HG03558 (cell line): ENCODE results near the gene SH3PXD2A.

Experiments
- ATAC-seq: cut with Tn5 transposase; IDR thresholded peaks from one replicate; pipeline ENCODE4 v1.9.1; 2021; ENCODE audit warnings: moderate number of reproducible peaks; ENCODE audit not compliant: unreplicated experiment; ENCODE audit errors: extremely low read depth

Gene SH3PXD2A

GRCh38 chr10:103714232-103714891, 141.0 kb downstream of the SH3PXD2A start:
- ATAC-seq = no peak

- no peak for ATAC-seq
Measured at GRCh38 chr10:103713676-103714075, 141.7 kb downstream of the SH3PXD2A start.

DNA sequence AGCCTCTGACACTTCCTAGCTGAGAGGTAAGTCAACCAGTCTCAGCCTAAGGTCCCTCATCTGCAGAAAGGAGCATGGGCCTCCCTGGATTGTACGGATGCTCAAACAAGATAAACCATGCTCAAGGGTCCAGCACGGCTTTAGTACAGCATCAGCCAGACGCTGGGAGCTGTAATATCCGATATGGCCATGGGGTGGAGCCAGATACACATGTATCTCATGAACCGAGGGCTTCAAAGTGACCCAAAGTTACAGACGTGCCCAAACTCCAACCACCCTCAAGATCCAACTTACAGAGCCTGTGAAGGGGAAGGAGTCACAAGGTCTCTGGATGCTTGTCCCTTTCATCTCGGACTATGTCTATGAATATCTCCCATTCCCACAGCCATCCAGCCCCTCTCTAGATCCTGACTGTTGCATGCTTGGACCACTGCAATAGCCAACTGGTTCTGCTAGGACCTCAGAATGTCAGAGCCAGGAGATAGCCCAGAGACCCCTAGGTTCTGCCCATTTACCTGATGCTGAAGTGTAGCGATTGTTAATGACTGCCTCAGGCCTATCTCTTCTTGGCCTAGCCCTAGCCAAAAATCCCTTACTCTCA, 142.4 kb downstream of the SH3PXD2A start:
- ATAC-seq = no peak

DNA sequence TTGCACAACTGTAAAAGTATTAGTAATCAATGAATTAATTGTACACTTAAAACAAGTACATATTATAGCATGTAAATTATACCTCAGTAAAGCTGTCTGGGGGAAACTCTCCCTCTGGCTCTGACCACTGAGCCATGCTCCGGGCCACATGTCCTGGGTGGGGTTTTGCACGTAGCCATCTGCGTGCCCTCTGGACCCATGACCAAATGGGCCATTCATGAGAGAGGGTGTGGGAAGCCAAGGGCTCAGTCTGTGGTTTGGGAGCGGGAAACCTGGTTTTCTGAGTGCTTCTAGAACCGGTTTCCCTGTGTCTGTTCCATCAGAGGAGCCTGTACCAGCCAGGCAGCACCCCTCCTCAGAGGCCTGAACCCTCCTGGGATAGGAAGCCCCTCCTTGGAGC, 143.2 kb downstream of the SH3PXD2A start:
- ATAC-seq = no peak

DNA sequence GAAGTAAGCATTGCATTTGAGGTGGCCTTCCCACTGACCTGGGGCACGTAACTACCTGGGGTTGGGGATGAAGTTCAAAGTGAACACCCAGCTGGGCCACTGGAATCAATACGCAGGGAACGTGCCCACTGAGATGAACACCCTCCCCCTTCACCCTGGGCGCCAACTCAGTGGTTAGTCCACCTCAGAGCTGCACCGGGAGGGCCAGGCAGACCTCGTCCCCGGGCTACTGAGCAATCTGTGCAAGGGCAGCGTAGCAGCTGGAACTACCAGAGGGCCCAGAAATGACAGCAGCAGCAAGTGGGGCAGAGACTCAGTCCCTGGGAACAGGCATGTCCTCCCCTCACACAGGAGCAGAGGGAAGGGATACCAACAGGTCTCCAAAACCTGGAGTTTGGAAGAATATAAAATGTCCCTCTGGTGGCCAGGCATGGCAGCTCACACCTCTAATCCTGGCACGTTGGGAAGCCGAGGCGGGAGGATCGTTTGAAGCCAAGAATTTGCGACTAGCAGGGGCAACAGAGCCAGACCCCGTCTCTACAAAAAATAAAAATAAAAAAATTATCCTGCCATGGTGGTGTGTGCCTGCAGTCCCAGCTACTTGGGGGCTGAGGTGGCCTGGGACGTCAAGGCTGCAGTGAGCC, 143.9 kb downstream of the SH3PXD2A start:
- no peak for ATAC-seq

- no peak for ATAC-seq
Measured at GRCh38 chr10:103710490-103710889, 144.9 kb downstream of the SH3PXD2A start.

- ATAC-seq = no peak
Measured at GRCh38 chr10:103709341-103709920, 145.9 kb downstream of the SH3PXD2A start.

GRCh38 chr10:103708627-103709288, 146.6 kb downstream of the SH3PXD2A start:
- ATAC-seq = no peak

DNA sequence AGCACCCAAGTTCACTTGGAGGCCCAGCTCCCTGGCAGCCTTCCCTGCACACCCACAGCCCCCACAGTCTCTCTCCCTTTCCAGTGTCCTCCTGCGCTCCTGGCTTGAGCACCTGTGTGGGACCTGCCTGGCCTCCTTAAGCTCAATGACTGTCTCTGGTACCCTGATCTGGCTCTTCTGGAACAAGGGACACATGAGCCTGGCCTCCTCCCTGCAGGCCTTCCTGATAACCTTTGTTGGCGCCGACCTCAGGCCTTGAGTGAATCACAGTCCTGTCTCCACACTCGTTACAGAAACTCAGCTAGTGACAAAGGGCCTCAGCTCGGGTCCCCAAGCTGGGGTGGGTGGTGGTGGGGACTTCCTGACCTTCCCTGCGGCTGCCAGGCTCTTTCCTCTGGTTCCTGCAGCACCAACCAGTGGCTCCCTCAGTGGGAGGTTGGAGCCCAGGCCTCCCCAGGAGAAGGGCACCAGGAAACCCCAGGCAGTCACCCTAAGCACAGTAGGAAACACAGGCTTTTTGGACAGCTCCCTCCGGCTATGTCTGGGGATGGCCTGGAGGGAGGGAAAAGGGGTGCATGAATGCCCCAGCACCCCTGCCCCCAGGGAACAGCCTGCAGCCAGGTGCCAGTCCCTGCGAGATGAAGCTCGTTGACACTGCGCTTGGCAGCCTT, 147.3 kb downstream of the SH3PXD2A start:
- ATAC-seq = no peak

- ATAC-seq = no peak
Measured at GRCh38 chr10:103706762-103707161, 148.6 kb downstream of the SH3PXD2A start.

DNA sequence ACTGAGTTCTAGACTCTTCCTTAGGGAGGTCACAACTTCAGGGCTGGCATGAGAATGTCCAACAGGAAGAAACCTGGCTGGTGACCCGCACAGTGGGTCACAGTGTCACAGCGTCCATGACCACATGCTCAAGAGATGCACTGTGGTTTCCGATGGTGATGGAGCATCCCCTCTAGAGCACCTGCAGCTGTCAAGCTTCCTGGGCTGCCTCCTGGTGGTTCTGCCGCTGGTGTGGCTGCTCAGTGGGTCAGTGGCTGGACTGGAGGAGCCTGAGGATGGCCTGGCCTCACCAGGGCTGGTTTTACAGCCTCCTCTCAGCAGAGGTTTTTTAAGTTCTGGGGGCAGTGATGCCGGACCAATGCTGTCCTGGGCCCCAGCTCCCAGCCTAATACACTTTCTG, 149.3 kb downstream of the SH3PXD2A start:
- ATAC-seq = no peak

DNA sequence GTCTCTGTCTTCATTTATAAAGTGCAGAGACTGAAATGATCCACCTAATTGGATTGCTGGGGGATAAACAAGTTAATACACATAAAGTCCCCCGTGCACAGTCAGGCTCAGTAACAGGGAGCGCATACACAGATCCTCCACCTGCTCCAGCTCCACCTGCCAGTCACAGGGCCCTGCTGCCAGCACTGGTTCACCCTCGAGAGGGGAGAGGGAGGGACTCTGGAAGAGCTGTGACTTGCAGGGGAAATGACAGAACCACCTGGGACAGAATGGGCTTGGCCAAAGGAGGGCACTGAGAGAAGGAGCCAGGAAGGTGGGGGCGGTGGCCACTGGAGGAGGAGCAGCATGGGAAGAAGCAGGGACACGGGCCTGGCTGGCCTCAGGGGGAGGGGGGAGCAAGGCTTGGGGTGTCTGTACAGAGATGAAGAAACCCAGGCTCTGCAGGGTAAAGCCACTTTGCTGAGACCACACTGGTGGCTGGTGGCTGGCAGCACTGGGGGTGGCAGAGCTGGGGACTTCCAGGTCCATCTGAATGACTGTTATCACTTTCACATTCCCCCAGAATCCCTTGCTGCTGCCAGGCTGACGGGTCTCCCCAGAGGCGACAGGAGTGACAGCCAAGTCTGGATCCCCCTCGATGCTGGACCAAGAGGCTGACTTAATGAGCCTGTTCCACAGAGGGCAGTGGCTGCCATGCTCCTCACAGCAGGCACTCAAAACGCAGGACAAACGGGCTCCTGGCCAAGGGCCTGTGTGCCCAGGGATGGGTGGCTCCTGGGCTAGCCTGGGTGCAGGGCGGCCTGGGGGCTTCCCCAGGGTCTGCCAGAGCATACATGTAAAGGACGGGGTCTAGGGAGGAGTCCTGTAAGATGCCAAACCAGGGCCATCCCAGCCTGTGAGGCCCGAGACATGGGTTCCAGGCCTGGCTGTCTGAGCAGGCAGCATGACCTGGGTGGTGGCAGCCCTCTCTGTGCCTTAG, 151.1 kb downstream of the SH3PXD2A start:
- no peak for ATAC-seq

DNA sequence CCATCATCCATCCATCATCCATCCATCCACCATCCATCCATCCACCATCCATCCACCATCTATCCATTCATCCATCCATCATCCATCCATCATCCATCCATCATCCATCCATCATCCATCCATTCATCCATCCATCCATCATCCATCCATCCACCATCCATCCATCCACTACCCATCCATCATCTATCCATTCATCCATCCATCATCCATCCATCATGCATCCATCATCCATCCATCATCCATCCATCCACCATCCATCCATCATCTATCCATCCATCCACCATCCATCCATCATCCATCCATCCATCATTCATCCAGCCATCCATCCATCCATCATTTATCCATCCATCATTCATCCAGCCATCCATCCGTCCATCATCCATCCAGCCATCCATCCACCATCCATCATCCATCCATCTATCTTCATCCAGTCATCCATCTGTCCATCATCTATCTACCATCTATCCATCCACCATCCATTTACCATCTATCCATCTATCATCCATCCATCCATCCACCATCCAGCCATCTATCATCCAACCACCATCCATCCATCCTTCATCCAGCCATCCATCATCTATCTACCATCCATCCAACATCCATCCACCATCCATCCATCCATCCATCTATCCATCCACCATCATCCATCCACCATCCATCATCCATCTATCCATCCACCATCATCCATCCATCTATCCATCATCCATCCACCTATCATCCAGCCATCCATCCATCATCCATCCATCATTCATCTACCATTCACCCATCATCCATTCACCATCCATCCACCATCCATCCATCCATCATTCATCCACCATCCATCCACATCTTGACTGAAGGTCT, 153.8 kb downstream of the SH3PXD2A start:
- ATAC-seq = no peak

DNA sequence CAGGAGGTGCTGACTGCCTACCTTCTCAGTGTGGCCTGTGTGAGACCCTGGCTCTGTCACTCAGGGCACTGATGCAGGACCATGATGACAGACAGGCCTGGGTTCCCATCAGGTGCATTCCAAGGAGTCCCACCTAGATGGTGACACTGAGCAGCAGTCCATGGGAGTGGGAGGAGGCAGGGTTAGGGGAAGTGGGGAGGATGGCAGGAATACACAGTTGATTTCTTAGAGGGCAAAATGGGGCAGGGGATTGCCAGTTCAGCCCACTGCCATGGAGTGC, 155.0 kb downstream of the SH3PXD2A start:
- no peak for ATAC-seq

- ATAC-seq = no peak
Measured at GRCh38 chr10:103699611-103700435, 155.6 kb downstream of the SH3PXD2A start.

GRCh38 chr10:103698266-103698665, 157.1 kb downstream of the SH3PXD2A start:
- ATAC-seq = no peak

GRCh38 chr10:103697787-103698186, 157.6 kb downstream of the SH3PXD2A start:
- no peak for ATAC-seq
